ENCODE measurements around the gene HMGCS2. TPM values are rescaled to one million over a fixed set of nuclear protein-coding genes. Genes with fewer than 3 reads are reported as not detected.
A peak's percentile ranks its signal among the peaks of the same experiment; 100 is the strongest.

Gene HMGCS2
- total and polyA plus RNA-seq, 4 donors: 297 to 944 (median 841) TPM

DNA sequence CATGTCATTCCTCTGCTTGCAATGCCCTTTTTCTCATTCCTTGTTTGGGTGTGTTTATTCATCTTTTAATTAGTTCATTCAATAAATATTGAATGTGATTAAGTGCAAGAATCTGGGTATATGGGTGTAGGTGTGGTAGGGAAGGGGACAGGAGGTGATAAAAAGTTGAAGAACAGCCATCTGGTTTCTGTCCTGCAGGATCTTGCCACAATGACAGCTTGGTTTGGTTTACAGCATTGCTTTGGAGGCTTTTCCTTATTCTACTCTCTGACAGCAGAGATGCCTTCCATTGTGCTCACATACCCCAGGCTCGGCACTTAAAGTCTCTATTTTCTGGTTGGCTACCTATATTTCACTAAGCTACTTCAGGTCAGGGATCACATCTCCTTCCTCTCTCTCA is 45.6 kb upstream of the HMGCS2 start (continued):
- no peak for TF ChIP-seq EGR1 (IDR thresholded peaks at IDR 0.05; ENCODE audit: low read depth in 2 of 2)
- TF ChIP-seq, protein P1, sequence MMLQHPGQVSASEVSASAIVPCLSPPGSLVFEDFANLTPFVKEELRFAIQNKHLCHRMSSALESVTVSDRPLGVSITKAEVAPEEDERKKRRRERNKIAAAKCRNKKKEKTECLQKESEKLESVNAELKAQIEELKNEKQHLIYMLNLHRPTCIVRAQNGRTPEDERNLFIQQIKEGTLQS (IDR thresholded peaks at IDR 0.05): no peak
- no peak for TF ChIP-seq FOXA2 (IDR thresholded peaks at IDR 0.05)
- no peak for TF ChIP-seq YY1 (IDR thresholded peaks at IDR 0.05)
- TF ChIP-seq TAF1 (conservative IDR thresholded peaks at IDR 0.05): no peak
- TF ChIP-seq NR2F2 (IDR thresholded peaks at IDR 0.05): no peak
- no peak for TF ChIP-seq HNF4A (conservative IDR thresholded peaks at IDR 0.05)
- TF ChIP-seq RXRA (IDR thresholded peaks at IDR 0.05): no peak
- no peak for TF ChIP-seq GABPA (IDR thresholded peaks at IDR 0.05 in 1 of 2, conservative IDR thresholded peaks at IDR 0.05 in 1 of 2)
- TF ChIP-seq RAD21 (IDR thresholded peaks at IDR 0.05): no peak
- TF ChIP-seq FOXA1 (IDR thresholded peaks at IDR 0.05): no peak

DNA sequence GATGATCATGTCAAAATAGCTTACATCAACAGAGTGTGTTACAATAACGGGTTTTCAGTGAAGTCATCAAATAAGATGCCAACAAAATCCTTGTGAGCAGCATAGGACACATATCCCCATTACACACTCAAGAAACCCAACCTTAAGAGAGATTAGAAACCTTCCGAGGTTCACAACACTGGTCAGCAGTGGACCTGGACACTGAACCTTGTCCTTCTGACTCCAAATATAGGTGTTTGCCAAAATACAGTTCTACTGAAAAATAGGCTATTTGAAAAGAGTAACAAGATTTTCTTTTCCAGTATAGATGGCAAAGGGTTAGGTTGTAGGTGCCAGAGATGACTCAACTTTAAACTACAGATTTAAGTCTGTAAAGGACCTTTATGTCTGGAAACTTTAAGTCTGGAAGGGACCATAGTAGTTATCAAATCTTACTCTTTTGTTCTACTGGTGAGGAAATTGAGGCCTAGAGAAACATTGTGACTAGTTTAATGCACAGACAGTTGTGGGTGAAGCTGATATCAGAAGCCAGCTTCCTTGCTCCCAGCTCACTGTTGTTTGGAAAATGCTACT is 43.4 kb upstream of the HMGCS2 start:
- Histone ChIP-seq H3K27me3 (ENCODE audit: control insufficient read depth in 4 of 4, insufficient read depth in 4 of 4, low read length in 3 of 4) (no peaks in the 10 kb centered on the region), H3K4me1 (ENCODE audit: control insufficient read depth in 4 of 4, insufficient read depth in 4 of 4, low read length in 3 of 4) (peaks cover 2 to 37% (median 23%) of the 10 kb centered on the region in 4 donors), H3K9me3 (ENCODE audit: control insufficient read depth in 4 of 4, low read length in 3 of 4) (no peaks in the 10 kb centered on the region), H3K36me3 (ENCODE audit: control insufficient read depth in 4 of 4, insufficient read depth in 3 of 4, low read depth in 1 of 4, low read length in 3 of 4) (no peaks in the 10 kb centered on the region), H3K27ac (ENCODE audit: low read depth in 1 of 2, low read length in 2 of 2) (peak overlapping the region; percentile 22 to 68), H3K4me3 (ENCODE audit: low read depth in 1 of 3, low read length in 3 of 3) (no peak overlapping the region), H3K9ac (ENCODE audit: low read depth in 1 of 2, low read length in 2 of 2) (no peak overlapping the region)
- peak; percentile 41 for TF ChIP-seq YY1 (IDR thresholded peaks at IDR 0.05)
- TF ChIP-seq FOXA2 (IDR thresholded peaks at IDR 0.05): no peak
- TF ChIP-seq, protein P1 (IDR thresholded peaks at IDR 0.05): no peak
- no peak for TF ChIP-seq GABPA (IDR thresholded peaks at IDR 0.05 in 1 of 2, conservative IDR thresholded peaks at IDR 0.05 in 1 of 2)
- no peak for TF ChIP-seq REST (IDR thresholded peaks at IDR 0.05)
- peak; percentile 54 for TF ChIP-seq HNF4G (IDR thresholded peaks at IDR 0.05)
- peak; percentile 52 for TF ChIP-seq SP1 (IDR thresholded peaks at IDR 0.05)
- peak in 1 of 2 donors; percentile 4 for TF ChIP-seq RAD21 (IDR thresholded peaks at IDR 0.05)
- peak; percentile 39 to 52 for TF ChIP-seq RXRA (IDR thresholded peaks at IDR 0.05)
- no peak for TF ChIP-seq FOXA1 (IDR thresholded peaks at IDR 0.05)
- TF ChIP-seq, protein P2, sequence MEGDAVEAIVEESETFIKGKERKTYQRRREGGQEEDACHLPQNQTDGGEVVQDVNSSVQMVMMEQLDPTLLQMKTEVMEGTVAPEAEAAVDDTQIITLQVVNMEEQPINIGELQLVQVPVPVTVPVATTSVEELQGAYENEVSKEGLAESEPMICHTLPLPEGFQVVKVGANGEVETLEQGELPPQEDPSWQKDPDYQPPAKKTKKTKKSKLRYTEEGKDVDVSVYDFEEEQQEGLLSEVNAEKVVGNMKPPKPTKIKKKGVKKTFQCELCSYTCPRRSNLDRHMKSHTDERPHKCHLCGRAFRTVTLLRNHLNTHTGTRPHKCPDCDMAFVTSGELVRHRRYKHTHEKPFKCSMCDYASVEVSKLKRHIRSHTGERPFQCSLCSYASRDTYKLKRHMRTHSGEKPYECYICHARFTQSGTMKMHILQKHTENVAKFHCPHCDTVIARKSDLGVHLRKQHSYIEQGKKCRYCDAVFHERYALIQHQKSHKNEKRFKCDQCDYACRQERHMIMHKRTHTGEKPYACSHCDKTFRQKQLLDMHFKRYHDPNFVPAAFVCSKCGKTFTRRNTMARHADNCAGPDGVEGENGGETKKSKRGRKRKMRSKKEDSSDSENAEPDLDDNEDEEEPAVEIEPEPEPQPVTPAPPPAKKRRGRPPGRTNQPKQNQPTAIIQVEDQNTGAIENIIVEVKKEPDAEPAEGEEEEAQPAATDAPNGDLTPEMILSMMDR (IDR thresholded peaks at IDR 0.05; ENCODE audit: low read depth, low read length, missing input control): no peak
- no peak for TF ChIP-seq NR2F2 (IDR thresholded peaks at IDR 0.05)
- TF ChIP-seq EGR1 (IDR thresholded peaks at IDR 0.05; ENCODE audit: low read depth in 2 of 2): no peak
- peak in 1 of 2 donors; percentile 45 for TF ChIP-seq JUND (IDR thresholded peaks at IDR 0.05)
- TF ChIP-seq HNF4A (conservative IDR thresholded peaks at IDR 0.05): peak; percentile 91 to 95
- TF ChIP-seq TAF1 (conservative IDR thresholded peaks at IDR 0.05): no peak
- TF ChIP-seq, protein P3, sequence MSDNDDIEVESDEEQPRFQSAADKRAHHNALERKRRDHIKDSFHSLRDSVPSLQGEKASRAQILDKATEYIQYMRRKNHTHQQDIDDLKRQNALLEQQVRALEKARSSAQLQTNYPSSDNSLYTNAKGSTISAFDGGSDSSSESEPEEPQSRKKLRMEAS (IDR thresholded peaks at IDR 0.05): no peak
- TF ChIP-seq, protein P4, sequence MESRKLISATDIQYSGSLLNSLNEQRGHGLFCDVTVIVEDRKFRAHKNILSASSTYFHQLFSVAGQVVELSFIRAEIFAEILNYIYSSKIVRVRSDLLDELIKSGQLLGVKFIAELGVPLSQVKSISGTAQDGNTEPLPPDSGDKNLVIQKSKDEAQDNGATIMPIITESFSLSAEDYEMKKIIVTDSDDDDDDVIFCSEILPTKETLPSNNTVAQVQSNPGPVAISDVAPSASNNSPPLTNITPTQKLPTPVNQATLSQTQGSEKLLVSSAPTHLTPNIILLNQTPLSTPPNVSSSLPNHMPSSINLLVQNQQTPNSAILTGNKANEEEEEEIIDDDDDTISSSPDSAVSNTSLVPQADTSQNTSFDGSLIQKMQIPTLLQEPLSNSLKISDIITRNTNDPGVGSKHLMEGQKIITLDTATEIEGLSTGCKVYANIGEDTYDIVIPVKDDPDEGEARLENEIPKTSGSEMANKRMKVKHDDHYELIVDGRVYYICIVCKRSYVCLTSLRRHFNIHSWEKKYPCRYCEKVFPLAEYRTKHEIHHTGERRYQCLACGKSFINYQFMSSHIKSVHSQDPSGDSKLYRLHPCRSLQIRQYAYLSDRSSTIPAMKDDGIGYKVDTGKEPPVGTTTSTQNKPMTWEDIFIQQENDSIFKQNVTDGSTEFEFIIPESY (IDR thresholded peaks at IDR 0.05): peak; percentile 18
- DNase-seq (ENCODE audit: low spot score): no peak
- WGBS: 35% methylated on average over 2 of the region's 2 CpGs
